AG04449 (cell line): ENCODE data around the gene LAMA1.

Experiments
- CTCF ChIA-PET: fragments of 350-600 bp; formaldehyde crosslinking; extraction: SDS; loops from one replicate; lab custom pipeline; 2021; ENCODE audit warnings: antibody characterized with exemption; lab: Yijun Ruan, JAX
- POLR2A ChIA-PET: fragments of 400-600, 350-600 bp; formaldehyde crosslinking; extraction: SDS; loops from one replicate; lab custom pipeline; 2020; ENCODE audit warnings: antibody characterized with exemption, inconsistent platforms; lab: Yijun Ruan, JAX
- DNase-seq: peaks from one replicate; pipeline ENCODE4 v3.0.0-alpha.2; 2010; ENCODE audit warnings: low read depth, low spot score
- H3K4me3 ChIP-seq: 2 replicates; pipeline ENCODE4 v1.5.1; 2011; ENCODE audit warnings: low read depth, mild to moderate bottlenecking, control low read depth, low read length
- TF ChIP-seq, protein P1 (sequence below): IDR thresholded peaks from one replicate; pipeline ENCODE4 v1.5.1; 2011; ENCODE audit warnings: mild to moderate bottlenecking, moderate library complexity, low read length, control low read depth, inconsistent platforms; ENCODE audit not compliant: insufficient read depth; ENCODE audit errors: missing control alignments

LAMA1 gene

DNA sequence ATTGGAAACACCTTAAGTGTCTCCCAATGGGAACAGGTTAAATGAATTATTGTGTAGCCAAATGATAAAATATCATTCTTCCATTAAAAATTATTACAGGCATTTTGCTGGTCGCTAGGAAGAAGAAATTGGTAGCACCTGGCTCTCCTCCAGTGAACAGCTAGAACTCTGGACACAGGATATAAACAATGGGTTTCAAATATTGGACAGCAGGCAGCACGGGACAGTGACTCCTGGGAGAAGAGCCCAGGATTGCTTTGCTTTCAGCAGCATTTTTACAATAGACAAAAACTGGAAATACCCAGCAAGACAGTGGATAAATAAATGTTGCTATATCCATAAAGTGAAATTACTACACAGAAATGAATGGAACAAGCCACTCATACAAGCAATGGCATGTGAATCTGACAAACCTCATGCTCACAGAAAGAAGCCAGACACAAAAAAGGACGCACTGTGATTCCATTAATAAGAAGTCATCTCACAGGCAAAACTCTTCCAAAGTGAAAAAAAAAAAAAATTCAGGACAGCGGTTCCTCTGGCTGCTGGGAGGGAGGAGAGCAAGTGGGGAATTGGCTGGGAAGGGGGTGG, 50.5 kb downstream of the LAMA1 start:
- TF ChIP-seq, protein P1, sequence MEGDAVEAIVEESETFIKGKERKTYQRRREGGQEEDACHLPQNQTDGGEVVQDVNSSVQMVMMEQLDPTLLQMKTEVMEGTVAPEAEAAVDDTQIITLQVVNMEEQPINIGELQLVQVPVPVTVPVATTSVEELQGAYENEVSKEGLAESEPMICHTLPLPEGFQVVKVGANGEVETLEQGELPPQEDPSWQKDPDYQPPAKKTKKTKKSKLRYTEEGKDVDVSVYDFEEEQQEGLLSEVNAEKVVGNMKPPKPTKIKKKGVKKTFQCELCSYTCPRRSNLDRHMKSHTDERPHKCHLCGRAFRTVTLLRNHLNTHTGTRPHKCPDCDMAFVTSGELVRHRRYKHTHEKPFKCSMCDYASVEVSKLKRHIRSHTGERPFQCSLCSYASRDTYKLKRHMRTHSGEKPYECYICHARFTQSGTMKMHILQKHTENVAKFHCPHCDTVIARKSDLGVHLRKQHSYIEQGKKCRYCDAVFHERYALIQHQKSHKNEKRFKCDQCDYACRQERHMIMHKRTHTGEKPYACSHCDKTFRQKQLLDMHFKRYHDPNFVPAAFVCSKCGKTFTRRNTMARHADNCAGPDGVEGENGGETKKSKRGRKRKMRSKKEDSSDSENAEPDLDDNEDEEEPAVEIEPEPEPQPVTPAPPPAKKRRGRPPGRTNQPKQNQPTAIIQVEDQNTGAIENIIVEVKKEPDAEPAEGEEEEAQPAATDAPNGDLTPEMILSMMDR = no peak
- no peak overlapping the region for H3K4me3 ChIP-seq
- DNase-seq = no peak
- POLR2A ChIA-PET = no interaction called here
- CTCF ChIA-PET = no interaction called here

DNA sequence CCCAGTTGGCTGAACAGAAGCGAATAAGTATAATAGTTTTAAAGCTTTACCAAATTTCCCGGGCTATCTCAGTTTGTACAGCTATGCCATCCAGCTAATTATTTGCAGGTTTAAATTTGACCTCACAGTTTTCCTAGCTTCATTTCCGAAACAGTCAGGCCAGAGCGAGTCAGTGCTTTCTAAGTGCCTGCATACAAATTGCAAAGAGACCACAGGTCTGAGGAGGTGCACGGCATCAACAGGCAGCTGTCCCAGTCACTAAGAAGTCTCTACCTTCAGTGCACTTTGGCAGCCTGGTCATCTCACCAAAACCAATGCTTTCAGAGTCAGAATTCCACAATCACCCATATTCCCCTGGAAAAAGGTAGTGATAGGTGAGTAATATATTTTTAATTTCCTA, 51.9 kb downstream of the LAMA1 start:
- H3K4me3 ChIP-seq = no peak overlapping the region
- no peak for DNase-seq
- ChIA-PET CTCF (no interaction called here), POLR2A (no interaction called here)
- TF ChIP-seq, protein P1 = no peak

DNA sequence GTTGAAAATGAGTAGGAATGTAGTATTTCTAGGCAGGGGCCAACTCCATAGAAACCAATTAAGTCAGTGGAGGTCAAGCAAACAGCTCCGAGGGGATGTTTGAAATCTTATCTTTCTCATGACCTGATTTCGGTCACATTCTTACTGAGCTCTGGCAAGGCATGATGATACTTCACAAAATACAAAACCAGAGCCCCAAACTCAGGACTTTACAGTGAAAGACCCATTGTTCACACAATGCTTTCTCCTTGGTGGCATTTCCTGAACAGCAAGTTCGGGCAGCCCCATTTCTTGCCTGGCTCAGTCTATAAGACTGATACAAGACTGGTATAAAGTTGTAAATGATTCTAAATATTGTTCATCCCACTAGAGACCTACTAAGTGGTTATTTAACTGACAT, 53.3 kb downstream of the LAMA1 start:
- POLR2A ChIA-PET = no interaction called here
- TF ChIP-seq, protein P1 = no peak
- no peak for DNase-seq
- CTCF ChIA-PET = no interaction called here
- no peak overlapping the region for H3K4me3 ChIP-seq

DNA sequence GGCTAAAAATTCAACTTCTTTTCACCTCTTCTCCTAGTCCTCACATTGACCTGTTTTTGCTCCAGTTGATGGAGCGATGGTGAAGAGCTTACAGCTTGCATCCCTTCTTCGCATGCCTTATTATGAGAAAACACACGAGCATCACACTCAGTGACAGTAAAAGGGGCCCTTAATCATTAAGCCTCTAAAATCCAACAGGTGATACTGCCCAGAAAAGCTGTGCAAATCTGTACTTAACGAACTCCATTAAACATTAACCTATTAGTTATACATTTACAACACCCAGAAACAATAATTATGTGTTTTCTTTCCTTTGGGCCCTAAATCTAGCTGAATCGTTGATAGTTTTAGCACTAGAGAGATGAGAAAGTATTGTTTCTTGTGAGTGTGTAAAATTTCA, 54.8 kb downstream of the LAMA1 start:
- CTCF ChIA-PET = interaction anchor here (1.4 kb wide), 1 partner anchor 25 kb away, joined by 5 read pairs; no protein-coding TSS in a partner anchor
- POLR2A ChIA-PET = no interaction called here

DNA sequence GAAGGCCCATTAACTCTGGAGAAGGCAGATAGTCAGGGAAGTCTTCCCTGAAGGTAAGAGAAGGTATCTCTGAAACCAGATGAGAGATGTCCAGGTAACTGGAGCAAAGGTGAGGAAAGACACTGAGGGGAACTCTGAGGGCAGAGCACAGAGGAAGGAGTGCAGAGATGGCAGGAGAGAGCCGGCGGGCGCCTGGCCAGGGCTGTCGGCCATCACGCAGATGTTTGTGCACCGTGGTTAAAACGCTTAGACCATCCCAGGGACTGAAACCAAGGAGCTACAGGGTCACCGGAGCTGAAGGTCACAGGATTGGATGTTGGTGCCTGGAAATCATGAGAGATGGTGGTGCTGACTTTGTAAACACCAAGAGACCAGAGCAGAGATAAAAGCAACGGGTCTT, 55.4 kb downstream of the LAMA1 start:
- H3K4me3 ChIP-seq = no peak overlapping the region
- ChIA-PET POLR2A (no interaction called here), CTCF (interaction anchor here (1.4 kb wide), 1 partner anchor 24 kb away, joined by 5 read pairs; no protein-coding TSS in a partner anchor)
- DNase-seq = no peak
- TF ChIP-seq, protein P1 = no peak

More for the DNA sequence above, 54.8 kb downstream of the LAMA1 start:
- no peak for DNase-seq
- TF ChIP-seq, protein P1 = no peak
- H3K4me3 ChIP-seq = no peak overlapping the region

DNA sequence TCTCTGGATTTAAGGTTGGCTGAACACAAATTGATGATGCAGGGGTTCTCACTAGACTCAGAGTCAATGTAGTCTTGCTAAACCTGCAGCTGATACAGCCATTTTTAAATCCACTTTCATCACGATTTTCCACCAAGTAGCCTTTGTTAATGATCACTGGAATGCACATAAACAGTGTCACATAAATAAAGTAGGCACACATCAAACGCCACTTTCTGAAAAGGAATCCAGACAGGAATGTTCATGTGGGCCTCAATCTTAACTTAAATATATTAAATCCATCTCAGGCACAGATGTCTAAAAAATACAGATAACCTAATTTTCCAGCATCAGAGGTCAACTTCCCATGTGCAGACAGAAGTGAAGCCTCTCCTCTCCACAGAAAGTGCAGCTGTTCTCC, 58.3 kb downstream of the LAMA1 start:
- ChIA-PET CTCF (no interaction called here), POLR2A (no interaction called here)
- DNase-seq = no peak
- H3K4me3 ChIP-seq = no peak overlapping the region
- TF ChIP-seq, protein P1 = no peak
